Astrocyte of the cerebellum (primary cell): ENCODE measurements around the gene AUP1.

Experiments used
- DNase-seq: peaks from one replicate; pipeline ENCODE4 v3.0.0-alpha.2; 2011; ENCODE audit warnings: low read depth
- H3K4me3 ChIP-seq: 2 replicates; pipeline ENCODE4 v1.5.1; 2011; ENCODE audit warnings: mild to moderate bottlenecking, low read depth, low read length, moderate library complexity
- CTCF ChIP-seq: IDR thresholded peaks from 2 replicates; pipeline ENCODE4 v1.5.1; 2012; ENCODE audit warnings: low read length, low read depth, moderate library complexity, mild to moderate bottlenecking; ENCODE audit errors: missing control alignments
- in situ Hi-C: cut with HindIII; loops from 2 replicates; pipeline ENCODE4 v1.10.0; 2017; ENCODE audit warnings: low sequenced_read_pairs

The AUP1 gene

GRCh38 chr2:74499940-74500577 lies 29.4 kb downstream of the AUP1 start:
- in situ Hi-C loops = no loop called here
- DNase-seq = no peak
- no peak for TF ChIP-seq CTCF
- no peak overlapping the region for H3K4me3 ChIP-seq

- TF ChIP-seq CTCF = no peak
- in situ Hi-C loops = no loop called here
These were observed 30.1 kb downstream of the AUP1 start, which contains the start of gene LBX2 for GRCh38 chr2:74499267-74499939. Gene LBX2 (minus strand): TSS chr2:74499603. CDS start chr2:74499537, 66 bp downstream.

GRCh38 chr2:74498500-74499266 lies 30.8 kb downstream of the AUP1 start:
- in situ Hi-C loops = no loop called here
- TF ChIP-seq CTCF = no peak
- H3K4me3 ChIP-seq = peak overlapping the region; percentile 19
- no peak for DNase-seq

More at GRCh38 chr2:74499267-74499939, 30.1 kb downstream of the AUP1 start, which contains the start of gene LBX2:
- peak within 1 kb of the TSS; percentile 19 for H3K4me3 ChIP-seq
- DNase-seq = no peak

GRCh38 chr2:74497777-74498499 lies 31.6 kb downstream of the AUP1 start:
- in situ Hi-C loops = no loop called here
- no peak for DNase-seq
- TF ChIP-seq CTCF = no peak
- H3K4me3 ChIP-seq = peak overlapping the region; percentile 19

GRCh38 chr2:74496997-74497776 lies 32.3 kb downstream of the AUP1 start:
- H3K4me3 ChIP-seq = no peak overlapping the region
- no peak for DNase-seq
- in situ Hi-C loops = no loop called here
- TF ChIP-seq CTCF = no peak
